GM21619 (cell line): ENCODE data around the gene AATK.

Experiments used
- ATAC-seq: cut with Tn5 transposase; IDR thresholded peaks from one replicate; pipeline ENCODE4 v1.9.1; 2021; ENCODE audit not compliant: unreplicated experiment

AATK gene

GRCh38 chr17:81183807-81184206, 17.8 kb upstream of the AATK start:
- no peak for ATAC-seq

GRCh38 chr17:81183316-81183715, 17.3 kb upstream of the AATK start:
- no peak for ATAC-seq

- ATAC-seq, result no peak
Observed at GRCh38 chr17:81182596-81182995, 16.6 kb upstream of the AATK start.

- no peak for ATAC-seq
Observed at GRCh38 chr17:81181811-81182185, 15.8 kb upstream of the AATK start.

- ATAC-seq, result no peak
Observed at GRCh38 chr17:81180836-81181810, 15.1 kb upstream of the AATK start.

- ATAC-seq, result no peak
Observed at GRCh38 chr17:81179861-81180260, 13.8 kb upstream of the AATK start.

GRCh38 chr17:81179220-81179619, 13.2 kb upstream of the AATK start:
- ATAC-seq, result no peak

- no peak for ATAC-seq
Observed at GRCh38 chr17:81178136-81179091, 12.4 kb upstream of the AATK start.

GRCh38 chr17:81176666-81177065, 10.6 kb upstream of the AATK start:
- no peak for ATAC-seq

GRCh38 chr17:81173762-81174155, 7.7 kb upstream of the AATK start:
- ATAC-seq, result no peak

GRCh38 chr17:81173052-81173761, 7.2 kb upstream of the AATK start:
- no peak for ATAC-seq

- no peak for ATAC-seq
Observed at GRCh38 chr17:81171941-81172340, 5.9 kb upstream of the AATK start.

- no peak for ATAC-seq
Observed at GRCh38 chr17:81170727-81171494, 4.9 kb upstream of the AATK start.

GRCh38 chr17:81169870-81170309, 3.9 kb upstream of the AATK start:
- no peak for ATAC-seq

- no peak for ATAC-seq
Observed at GRCh38 chr17:81167638-81168037, 1.6 kb upstream of the AATK start.

- no peak for ATAC-seq
Observed at GRCh38 chr17:81167194-81167524, 1.1 kb upstream of the AATK start.

- ATAC-seq, result no peak
Observed at GRCh38 chr17:81165246-81166032, 582 bp downstream of the AATK start, which contains the start of gene PVALEF. PVALEF (plus strand) TSS chr17:81165507; CDS start chr17:81181227, 15,720 bp downstream.

GRCh38 chr17:81164371-81165245, 1.4 kb downstream of the AATK start:
- ATAC-seq, result no peak
